Right renal cortex interstitium (tissue), 3 donors: ENCODE measurements around the gene MACROD2. TPM values are rescaled to one million over a fixed set of nuclear protein-coding genes. Genes with fewer than 3 reads are reported as not detected.

Source experiments
- DNase-seq, 3 donors: peaks; one replicate each; pipeline ENCODE4 v3.0.0-alpha.2; 2013; ENCODE audit warnings: low read depth in 3 of 3, low spot score in 2 of 3
- polyA plus RNA-seq, 3 donors: library from polyadenylated mRNA; unstranded; fragments of 120-200 nt; gene quantifications; one replicate each; pipeline ENCODE4 v1.2.1, GENCODE V29; 2013; ENCODE audit not compliant: insufficient read length in 3 of 3

The MACROD2 gene
- polyA plus RNA-seq, 3 donors, result 14.4 to 15.6 (median 14.5) TPM

- DNase-seq, result no peak
Measured at GRCh38 chr20:14881518-14881917, 886.2 kb downstream of the MACROD2 start.

DNA sequence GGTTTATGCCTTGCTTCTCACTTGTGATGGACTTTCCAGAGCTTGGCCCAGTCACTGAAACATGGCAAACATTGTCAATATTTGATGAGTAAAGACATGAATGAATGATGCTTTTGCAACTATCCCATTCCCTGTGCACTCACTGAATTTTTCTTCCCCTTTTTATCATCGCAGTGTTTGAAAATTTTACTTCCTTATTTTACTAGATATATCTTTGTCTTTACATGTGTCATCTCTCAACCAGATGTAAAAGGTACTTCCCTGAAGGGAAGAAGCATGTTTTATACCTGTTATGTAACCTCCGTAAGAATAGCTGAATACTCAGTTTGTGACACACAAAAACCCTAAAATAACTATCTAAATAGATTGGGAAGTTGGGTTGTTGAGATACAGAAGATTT is 886.8 kb downstream of the MACROD2 start:
- no peak for DNase-seq

DNA sequence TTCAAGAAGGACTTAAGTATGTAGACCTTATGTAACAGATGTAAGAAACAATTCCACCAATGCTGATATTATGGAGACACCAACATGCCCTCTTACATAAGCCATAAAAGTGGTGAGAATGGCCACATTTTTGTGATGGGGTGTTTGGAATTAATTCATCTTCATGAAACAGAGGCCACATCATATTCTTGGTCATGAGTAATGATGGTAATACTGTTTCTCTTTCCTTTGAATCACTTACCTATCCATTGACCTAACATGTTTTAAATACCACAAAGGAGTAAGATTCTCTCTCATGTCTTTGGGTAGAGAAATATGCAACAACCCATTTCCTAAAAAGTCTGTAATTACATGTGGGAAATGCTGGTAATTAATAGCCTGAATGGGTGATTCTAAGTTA is 887.5 kb downstream of the MACROD2 start:
- DNase-seq, result no peak

DNA sequence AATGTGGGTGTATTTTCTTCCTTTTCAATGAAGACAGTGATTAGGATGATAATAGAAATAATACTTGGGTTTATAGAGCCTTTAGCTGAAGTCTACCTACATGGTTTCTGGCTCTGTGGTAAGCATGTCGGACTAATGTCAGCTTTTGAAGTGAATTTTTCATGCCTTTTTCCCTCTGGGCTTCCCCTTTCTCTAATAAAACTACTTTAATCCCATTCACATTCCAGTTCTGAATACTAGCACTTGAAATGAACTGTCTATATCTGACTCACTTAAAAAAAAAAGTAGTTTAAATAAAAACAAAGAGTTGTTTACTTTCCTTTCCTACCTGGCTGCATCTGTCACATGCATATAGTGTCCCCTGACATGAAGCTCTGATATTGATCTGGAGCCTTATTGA is 888.0 kb downstream of the MACROD2 start:
- no peak for DNase-seq

DNA sequence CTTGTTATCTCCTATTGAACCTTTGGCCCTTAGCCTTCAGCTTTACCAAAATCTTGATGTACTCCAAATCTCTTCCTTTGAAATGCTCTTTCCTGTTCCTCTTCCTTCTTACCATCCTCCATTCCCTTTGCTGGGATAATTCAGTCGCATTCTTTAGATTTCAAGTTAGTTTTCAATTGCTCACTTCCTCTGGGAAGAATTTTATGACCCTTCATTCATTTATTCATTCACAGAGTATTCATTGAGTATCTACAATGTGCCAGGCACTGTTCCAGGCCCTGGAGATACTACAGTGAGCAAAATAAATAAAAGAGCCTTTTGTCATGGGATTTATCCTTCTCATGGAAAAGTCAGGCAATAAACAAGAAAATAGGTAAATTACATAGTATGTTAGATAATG is 890.3 kb downstream of the MACROD2 start:
- no peak for DNase-seq

GRCh38 chr20:14888134-14888533 is 892.8 kb downstream of the MACROD2 start:
- no peak for DNase-seq

DNA sequence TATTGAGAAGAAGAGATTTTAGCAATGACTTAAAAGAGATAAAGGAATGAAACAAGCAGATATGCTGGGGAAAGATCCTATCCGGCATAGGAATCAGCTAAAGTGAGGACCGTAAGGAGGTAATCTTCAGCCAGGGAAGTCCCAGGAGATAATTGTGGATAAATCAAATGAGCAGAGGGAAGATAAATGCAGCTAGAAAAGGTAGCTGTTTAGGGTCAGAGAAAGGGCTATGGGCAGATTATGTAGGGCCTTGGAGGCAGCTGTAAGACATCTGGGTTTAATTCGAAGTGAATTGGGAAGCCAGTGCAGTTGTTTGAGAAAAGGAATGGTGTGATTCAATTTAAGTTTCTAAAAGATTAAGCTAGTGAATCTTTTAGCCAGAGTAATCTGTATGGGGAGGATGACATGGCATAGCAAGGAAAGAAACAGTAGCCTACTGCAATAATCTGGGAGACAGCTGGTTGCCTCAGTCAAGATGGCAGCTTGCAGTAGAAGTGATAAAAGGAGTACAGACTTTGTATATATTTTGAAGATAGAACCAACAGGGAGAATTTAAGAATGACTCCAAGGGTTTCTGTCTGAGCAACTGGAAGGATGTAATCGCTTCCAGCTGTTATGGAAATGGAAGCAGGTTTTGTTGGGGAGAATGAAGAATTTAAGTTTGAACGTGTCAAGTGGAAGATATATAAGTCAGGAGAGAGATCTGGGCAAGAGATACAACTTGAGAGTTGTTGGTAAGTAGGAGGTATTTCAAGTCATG is 894.4 kb downstream of the MACROD2 start:
- DNase-seq, result no peak

DNA sequence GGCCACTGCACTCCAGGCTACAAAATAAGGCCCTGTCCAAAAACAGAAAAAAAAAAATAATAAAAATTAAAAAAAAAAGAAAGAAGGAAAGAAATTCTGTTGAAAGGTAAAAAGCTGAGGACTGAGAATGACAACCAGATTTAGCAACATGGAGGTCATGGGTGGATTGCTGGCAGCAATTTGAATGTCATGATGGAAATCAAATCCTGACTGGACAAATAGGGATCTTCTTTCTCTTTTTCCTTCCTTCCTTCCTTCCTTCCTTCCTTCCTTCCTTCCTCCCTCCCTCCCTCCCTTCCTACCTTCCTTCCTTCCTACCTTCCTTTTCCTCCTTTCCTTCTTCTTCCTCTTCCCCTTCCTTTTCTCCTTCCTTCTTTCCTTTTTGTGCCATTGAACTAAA is 895.4 kb downstream of the MACROD2 start:
- DNase-seq, result no peak

GRCh38 chr20:14892782-14893181 is 897.5 kb downstream of the MACROD2 start:
- no peak for DNase-seq

DNA sequence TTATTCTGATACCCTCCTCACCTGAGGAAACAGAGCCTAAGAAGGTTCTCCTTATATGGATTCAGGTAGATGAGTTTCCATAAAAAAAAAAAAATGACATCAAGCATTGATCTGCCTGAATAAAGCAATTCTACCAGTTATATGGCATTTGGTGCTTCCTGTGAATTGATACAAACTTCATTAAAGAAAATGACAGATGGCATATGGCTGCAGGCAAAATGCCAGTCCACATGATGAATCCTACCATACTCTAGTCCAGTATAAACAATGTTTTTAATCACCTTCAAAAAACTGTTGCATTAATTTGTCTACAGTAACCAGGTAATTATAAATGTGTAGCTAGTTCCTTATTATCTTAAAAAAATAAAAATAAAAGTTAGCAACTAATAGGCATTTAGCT is 901.3 kb downstream of the MACROD2 start:
- DNase-seq, result no peak

- DNase-seq, result no peak
Measured at GRCh38 chr20:14897608-14898007, 902.3 kb downstream of the MACROD2 start.

DNA sequence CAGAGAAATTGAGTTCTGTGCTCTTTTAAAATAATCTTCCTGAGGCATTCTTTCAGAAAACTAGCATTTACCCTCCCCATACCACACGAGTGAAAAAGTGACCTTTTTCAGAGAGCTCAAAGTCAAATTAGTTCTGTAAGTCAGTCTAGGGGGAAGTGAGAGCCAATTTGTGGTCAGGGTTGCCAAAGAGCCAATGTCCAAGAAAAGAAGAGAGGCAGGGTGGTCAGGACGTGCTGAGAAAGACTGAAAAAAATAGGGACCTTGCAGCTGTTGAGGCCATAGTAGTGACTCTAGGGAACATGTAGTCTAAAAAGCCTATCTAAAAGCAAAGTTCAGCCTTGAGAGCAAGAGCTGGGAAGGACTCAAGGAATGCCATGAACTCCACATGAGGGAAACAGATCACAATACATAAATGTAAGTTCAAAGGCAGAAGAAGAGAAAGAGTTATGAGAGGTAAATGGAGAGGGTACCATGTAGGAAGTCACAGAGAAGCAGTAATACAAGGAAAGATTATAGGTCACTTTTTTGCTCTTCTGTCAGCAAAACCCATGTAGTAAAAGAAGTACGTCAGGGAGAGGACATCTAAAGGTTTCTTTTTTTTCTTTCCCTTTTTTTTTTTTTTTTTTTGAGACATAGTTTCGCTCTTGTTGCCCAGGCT is 907.2 kb downstream of the MACROD2 start:
- DNase-seq, result no peak

DNA sequence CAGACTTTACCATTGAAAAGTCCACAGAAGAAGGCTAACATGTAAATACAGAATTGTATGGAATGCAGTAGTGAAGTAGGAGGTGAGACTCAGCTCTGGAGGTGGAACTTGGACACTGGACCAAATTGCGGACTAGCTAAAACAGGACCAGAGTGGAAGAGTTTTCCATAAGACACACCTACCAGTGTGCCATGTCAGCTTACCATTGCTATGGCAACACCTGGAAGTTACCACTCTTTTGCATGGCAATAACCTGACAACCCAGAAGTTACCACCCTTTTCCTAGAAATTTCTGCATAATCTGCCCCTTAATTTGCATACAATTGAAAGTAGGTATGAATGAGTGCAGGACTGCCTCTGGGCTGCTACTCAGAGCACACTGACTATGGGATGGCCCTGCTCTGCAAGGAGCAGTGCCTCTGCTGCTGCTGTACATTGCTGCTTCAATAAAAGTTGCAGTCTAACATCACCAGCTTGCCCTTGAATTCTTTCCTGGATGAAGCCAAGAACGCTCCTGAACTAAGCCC is 911.7 kb downstream of the MACROD2 start:
- no peak for DNase-seq

GRCh38 chr20:14910126-14910525 is 914.8 kb downstream of the MACROD2 start:
- no peak for DNase-seq

DNA sequence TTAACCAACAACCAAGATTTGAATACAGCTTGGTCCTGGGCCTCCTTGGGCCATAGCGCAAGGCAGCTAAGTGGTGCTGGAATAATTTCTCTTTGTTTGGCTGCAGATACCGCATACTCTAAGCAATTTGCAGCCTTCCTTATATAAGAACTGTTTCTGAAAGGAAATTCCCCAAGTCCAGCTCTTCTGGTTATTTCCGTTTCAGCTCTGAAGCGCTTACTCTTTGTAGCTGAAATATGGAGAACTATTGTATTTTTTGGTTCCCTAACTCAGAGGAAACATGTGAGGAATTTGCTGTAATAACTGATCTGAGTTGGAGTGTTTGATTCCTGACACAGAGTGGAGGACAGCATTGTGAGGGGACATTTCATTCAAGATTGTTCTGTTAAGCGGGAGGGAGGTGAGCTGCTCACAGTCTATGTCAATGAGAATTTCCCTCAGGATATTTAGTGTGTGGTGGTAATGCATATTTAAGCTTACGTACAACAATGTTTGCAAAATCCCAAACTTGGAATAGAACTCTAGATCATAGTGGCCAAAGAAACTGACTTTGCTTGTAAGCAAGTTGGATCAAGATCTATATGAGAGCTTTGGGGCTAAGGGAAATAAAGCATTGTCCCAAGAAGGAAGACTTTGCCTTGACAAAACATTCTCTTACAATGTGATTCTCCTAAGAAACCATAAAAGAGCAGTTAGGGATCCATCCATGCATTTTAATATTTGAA is 918.7 kb downstream of the MACROD2 start:
- DNase-seq, result no peak

DNA sequence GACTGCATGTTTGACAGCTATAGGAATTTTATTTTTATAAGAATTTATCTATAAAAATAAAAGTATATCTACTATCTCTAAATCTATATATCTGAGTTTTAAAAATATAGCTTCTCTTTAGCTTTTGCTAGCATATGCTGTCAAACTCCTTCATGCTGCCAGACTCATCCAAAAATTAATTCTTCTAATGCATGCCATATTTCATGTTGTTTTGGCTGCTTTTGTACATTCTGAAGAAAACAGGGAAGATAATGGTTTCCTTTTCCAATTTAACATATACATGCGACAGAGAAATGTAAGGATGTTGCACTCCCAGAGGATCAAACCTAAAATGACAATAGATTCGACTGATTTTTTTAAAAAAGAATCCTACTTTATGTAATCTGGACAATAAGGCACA is 919.3 kb downstream of the MACROD2 start:
- DNase-seq, result no peak

GRCh38 chr20:14915356-14915755 is 920.0 kb downstream of the MACROD2 start:
- DNase-seq, result no peak

- DNase-seq, result no peak
Measured at GRCh38 chr20:14916360-14916920, 921.1 kb downstream of the MACROD2 start.

DNA sequence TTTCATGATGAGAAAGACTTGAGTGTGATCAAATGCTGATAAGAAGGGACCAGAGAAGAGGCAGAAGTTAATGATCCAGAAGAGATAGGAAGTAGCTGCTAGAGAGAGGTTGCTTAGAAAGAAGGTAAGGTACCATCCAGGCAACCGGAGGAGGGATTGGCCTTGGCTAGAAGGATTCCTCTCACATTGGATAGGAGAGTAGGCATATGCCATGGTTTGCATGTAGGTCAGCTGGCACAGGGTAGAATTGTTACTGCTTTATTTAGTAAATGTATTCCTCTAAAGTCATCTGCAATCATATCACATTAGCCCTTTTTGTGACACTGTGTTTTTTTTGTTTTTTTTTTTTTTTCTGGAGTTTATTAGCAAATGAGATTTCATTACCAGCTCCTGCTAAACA is 923.0 kb downstream of the MACROD2 start:
- no peak for DNase-seq

- no peak for DNase-seq
Measured at GRCh38 chr20:14918976-14919375, 923.7 kb downstream of the MACROD2 start.

GRCh38 chr20:14919501-14920081 is 924.3 kb downstream of the MACROD2 start:
- DNase-seq, result peak in 1 of 3 donors; percentile 19
